HG02981 (cell line): ENCODE measurements around the gene GALNT14.

Experiments used
- ATAC-seq: cut with Tn5 transposase; IDR thresholded peaks from one replicate; pipeline ENCODE4 v1.9.1; 2021; ENCODE audit warnings: mild to moderate bottlenecking, moderate library complexity; ENCODE audit not compliant: unreplicated experiment

Gene GALNT14

GRCh38 chr2:31016648-31017047 lies 121.6 kb downstream of the GALNT14 start:
- ATAC-seq: no peak

GRCh38 chr2:31014516-31014915 lies 123.7 kb downstream of the GALNT14 start:
- no peak for ATAC-seq

GRCh38 chr2:31013301-31013700 lies 124.9 kb downstream of the GALNT14 start:
- no peak for ATAC-seq

- no peak for ATAC-seq
Measured at GRCh38 chr2:31012406-31012805, 125.8 kb downstream of the GALNT14 start.

- ATAC-seq: no peak
Measured at GRCh38 chr2:31011587-31011986, 126.7 kb downstream of the GALNT14 start.

GRCh38 chr2:31008561-31009114 lies 129.6 kb downstream of the GALNT14 start:
- no peak for ATAC-seq

- ATAC-seq: no peak
Measured at GRCh38 chr2:31004257-31004656, 134.0 kb downstream of the GALNT14 start.

GRCh38 chr2:31003749-31004148 lies 134.5 kb downstream of the GALNT14 start:
- ATAC-seq: no peak

- no peak for ATAC-seq
Measured at GRCh38 chr2:31002537-31003150, 135.6 kb downstream of the GALNT14 start.

GRCh38 chr2:31000970-31001369 lies 137.3 kb downstream of the GALNT14 start:
- no peak for ATAC-seq

GRCh38 chr2:30998672-30999071 lies 139.6 kb downstream of the GALNT14 start:
- no peak for ATAC-seq

GRCh38 chr2:30997979-30998378 lies 140.3 kb downstream of the GALNT14 start:
- ATAC-seq: no peak

GRCh38 chr2:30994227-30995056 lies 143.8 kb downstream of the GALNT14 start:
- ATAC-seq: no peak

GRCh38 chr2:30992781-30993180 lies 145.5 kb downstream of the GALNT14 start:
- ATAC-seq: no peak

GRCh38 chr2:30990671-30991070 lies 147.6 kb downstream of the GALNT14 start:
- ATAC-seq: no peak

GRCh38 chr2:30990176-30990575 lies 148.1 kb downstream of the GALNT14 start:
- no peak for ATAC-seq

- ATAC-seq: no peak
Measured at GRCh38 chr2:30989746-30990145, 148.5 kb downstream of the GALNT14 start.

- no peak for ATAC-seq
Measured at GRCh38 chr2:30987566-30987965, 150.7 kb downstream of the GALNT14 start.

- ATAC-seq: no peak
Measured at GRCh38 chr2:30986231-30986580, 152.0 kb downstream of the GALNT14 start.

- ATAC-seq: no peak
Measured at GRCh38 chr2:30985493-30986230, 152.6 kb downstream of the GALNT14 start.

GRCh38 chr2:30984148-30984547 lies 154.1 kb downstream of the GALNT14 start:
- no peak for ATAC-seq

- no peak for ATAC-seq
Measured at GRCh38 chr2:30981510-30981909, 156.7 kb downstream of the GALNT14 start.
